Right lobe of liver (tissue), 4 donors: ENCODE data around the gene MYZAP.

ENCODE experiments used
- POLR2A ChIP-seq: fragments of 450-650 bp; IDR thresholded peaks from one replicate; pipeline ENCODE4 v1.6.1; 2017; ENCODE audit warnings: antibody characterized with exemption, mild to moderate bottlenecking
- TF ChIP-seq, protein P1 (sequence below), 4 donors: fragments of 200-600 bp in 3 of 4; fragments of 450-650 bp in 1 of 4; IDR thresholded peaks; one replicate each; pipeline versions ENCODE4 v1.5.1 to v1.8.0; 2016 to 2022; ENCODE audit warnings: antibody characterized with exemption in 4 of 4, mild to moderate bottlenecking in 2 of 4
- donor health status: DM: no; HTN: no; CAD: no.
- donor health status: DM: no; HTN: no; CAD: no.
- donor health status: DM: no; HTN: yes; CAD: no.

DNA sequence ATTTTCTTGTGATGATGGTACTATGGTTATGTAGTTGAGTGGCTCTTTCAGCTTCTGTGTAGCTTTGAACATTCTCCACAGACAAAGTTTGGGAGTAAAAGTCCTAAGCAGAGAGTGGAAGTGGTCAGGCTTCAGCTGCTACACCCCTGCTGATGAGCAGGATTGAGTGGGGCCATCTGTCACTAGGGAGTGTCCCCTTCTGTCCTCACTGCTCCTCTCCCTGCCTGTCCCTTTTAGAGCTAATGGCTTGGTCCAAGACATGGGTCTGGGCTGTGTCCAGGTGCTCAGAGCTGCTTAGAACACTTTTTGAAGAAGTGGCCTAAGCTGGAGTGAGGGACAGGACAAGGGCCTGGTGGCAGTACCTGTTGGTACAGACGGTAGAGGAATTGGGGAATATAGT, 15.1 kb downstream of the MYZAP start:
- no peak for TF ChIP-seq POLR2A
- TF ChIP-seq, protein P1, sequence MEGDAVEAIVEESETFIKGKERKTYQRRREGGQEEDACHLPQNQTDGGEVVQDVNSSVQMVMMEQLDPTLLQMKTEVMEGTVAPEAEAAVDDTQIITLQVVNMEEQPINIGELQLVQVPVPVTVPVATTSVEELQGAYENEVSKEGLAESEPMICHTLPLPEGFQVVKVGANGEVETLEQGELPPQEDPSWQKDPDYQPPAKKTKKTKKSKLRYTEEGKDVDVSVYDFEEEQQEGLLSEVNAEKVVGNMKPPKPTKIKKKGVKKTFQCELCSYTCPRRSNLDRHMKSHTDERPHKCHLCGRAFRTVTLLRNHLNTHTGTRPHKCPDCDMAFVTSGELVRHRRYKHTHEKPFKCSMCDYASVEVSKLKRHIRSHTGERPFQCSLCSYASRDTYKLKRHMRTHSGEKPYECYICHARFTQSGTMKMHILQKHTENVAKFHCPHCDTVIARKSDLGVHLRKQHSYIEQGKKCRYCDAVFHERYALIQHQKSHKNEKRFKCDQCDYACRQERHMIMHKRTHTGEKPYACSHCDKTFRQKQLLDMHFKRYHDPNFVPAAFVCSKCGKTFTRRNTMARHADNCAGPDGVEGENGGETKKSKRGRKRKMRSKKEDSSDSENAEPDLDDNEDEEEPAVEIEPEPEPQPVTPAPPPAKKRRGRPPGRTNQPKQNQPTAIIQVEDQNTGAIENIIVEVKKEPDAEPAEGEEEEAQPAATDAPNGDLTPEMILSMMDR (IDR thresholded peaks at IDR 0.05): no peak
